GF-D8 (cell line): ENCODE data around the gene MND1.
A peak's percentile ranks its signal among the peaks of the same experiment; 100 is the strongest.
"Not testable (repeated sequence)": the region's sequence is repeated elsewhere in the genome, so short reads cannot be mapped to it uniquely, and the experiment has no call there.

ENCODE experiments used
- DNase-seq: peaks from one replicate; lab custom pipeline; 2025; lab: John Stamatoyannopoulos, UW

The MND1 gene

DNA sequence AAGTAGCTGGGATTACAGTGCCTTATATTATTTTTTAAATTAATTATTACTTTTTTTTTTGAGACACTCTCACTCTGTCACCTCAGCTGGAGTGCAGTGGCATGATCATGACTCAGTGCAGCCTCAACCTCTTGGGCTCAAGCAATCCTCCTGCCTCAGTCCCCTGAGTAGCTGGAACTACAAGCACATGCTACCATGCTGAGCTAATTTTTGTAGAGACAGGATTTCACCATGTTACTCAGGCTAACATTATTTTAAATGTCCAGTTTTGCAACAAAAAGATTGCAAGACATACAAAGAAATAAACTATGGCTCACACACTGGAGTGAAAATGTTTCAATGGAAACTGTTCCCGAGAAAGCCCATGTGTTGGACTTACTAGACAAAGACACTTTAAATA lies 59.2 kb downstream of the MND1 start:
- DNase-seq: no peak

DNA sequence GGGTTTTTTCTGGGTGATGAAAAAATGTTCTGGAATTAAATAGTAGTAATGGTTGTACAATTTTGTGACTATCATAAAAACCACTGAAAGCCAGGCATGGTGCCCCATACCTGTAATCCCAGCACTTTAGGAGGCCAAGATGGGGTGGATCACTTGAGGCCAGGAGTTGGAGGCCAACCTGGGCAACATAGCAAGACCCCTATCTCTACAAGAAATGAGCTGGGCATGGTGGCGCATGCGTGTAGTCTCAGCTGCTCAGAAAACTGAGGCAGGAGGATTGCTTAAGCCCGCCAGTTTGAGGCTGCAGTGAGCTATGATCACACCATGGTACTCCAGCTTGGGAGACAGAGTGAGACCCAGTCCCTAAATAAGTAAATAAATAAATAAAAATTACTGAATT lies 63.4 kb downstream of the MND1 start:
- DNase-seq: no peak

GRCh38 chr4:153408932-153409331 lies 64.4 kb downstream of the MND1 start:
- no peak for DNase-seq

GRCh38 chr4:153409412-153409811 lies 64.9 kb downstream of the MND1 start:
- no peak for DNase-seq

DNA sequence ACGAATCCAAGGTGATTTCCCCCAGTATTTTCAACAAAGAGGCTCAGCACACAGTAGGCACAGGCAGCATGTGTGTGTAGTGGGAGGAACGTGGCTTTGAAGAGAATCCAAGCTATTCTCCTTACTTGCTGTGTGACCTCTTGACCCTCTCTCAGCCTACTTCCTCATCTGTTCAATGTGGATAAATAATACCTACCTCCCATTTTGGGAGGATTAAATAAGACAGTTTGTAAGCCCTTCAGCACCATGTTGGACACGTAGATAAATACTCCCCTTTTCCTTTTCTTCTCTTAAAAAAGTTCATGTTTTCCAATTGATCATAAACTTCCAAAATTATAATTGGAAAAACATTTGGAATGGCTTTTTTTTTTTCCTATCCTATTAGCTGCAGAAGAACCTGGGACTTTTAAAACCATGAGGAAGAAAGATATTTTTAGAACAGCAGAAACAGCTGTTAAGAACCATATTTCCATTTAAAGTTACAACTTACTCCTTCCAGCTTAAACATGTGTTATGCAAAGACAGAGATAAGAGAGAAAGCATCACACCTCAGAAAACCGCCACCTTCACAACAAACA lies 65.5 kb downstream of the MND1 start:
- DNase-seq: no peak

DNA sequence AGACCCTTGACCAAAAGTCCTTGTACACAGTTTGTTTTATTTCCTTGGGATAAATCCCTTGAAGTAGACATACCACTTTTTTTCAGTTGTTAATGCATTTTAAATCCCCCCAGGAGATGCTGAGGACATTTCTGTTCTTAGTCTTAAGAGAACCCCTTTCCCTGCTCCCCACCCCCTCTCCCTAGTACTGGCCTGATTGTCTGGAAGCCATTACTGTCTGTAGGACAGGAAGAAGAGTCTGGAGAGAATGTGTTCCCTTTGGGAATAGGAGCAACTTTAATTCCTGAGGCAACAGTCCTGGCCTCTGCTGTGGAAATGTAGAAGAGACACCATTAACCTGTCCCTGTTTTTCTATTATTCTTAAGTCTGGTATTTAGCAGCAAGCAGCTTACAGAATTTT lies 69.4 kb downstream of the MND1 start:
- DNase-seq: no peak

- not testable (repeated sequence) for DNase-seq
These were observed 72.0 kb downstream of the MND1 start for GRCh38 chr4:153416456-153416855.

DNA sequence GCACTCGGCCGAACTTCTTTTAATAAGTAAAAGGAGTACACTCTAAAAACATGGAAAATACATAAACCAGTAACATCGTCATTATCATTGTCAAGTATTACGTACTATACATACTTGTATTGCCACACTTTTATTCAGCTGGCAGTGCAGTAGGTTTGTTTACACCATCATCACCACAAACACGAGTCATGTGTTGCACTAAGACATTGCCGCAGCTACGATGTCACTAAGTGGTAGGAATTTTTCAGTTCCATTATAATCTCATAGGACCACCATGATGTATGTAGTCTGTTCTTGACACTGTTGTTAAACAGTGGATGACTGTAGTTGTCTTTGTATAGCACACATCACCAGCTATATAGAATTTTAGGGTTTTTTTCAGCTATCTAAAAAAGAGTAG lies 73.6 kb downstream of the MND1 start:
- DNase-seq: no peak

DNA sequence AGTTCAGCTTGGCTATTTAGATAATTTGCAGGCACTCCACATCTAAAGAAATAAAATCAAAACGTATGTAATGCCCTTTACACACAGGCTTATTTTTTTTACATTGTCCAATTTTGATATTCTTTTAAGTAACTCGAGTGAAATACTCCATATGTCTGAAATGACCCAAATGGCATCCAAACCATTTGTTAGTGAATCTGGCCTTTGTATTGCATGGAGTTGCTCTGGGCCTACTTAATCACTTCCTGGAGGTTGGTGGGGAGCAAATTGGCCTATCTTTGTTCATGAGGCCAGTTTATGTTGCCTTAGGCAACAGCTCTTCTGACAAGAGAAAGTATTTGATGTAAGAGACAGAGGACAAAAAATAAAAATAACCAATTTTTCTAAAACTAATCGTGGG lies 74.1 kb downstream of the MND1 start:
- no peak for DNase-seq

DNA sequence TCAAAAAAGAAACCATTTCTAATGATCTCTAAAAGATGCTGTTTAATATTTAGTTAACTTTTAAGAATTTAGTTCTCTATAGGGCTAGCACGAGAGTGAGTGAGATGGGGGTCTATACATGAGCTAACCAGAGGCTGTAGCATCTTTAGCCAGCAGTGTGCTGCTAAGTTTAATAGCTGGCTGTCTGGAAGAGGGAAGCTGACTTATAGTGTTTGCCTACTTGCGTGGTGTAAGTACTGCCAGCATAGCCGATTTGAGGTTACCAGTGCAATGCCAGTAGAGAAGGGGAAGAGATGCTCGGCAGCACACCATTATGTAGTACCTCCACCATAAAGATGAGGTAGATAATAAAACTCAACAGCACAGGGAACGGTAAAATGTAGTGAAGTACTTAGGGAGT lies 74.5 kb downstream of the MND1 start:
- no peak for DNase-seq

GRCh38 chr4:153419673-153420278 lies 75.3 kb downstream of the MND1 start:
- no peak for DNase-seq

- no peak for DNase-seq
These were observed 75.9 kb downstream of the MND1 start for GRCh38 chr4:153420361-153420760.

DNA sequence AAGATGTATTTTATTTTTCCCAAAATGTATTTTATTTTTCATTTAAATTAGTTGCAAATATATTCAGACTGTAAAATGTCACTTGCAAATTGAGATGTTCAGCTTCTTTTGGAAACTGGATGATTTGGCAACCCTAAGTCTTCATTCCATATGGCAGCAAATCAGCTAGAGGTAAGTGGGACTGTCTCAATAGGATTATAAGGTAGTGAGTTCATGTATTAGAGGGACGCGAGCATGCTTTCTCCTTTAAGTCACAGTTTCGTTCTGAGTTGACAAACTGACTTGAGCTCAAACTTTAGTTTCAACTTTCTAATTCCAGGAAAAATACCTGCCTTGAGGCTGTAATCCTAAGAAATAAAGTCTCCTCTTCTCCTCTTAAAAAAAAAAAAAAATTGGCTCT lies 77.5 kb downstream of the MND1 start:
- no peak for DNase-seq

GRCh38 chr4:153426207-153426885 lies 81.9 kb downstream of the MND1 start:
- no peak for DNase-seq

- DNase-seq: no peak
These were observed 83.0 kb downstream of the MND1 start for GRCh38 chr4:153427363-153428071.

GRCh38 chr4:153428941-153429475 lies 84.5 kb downstream of the MND1 start:
- no peak for DNase-seq

DNA sequence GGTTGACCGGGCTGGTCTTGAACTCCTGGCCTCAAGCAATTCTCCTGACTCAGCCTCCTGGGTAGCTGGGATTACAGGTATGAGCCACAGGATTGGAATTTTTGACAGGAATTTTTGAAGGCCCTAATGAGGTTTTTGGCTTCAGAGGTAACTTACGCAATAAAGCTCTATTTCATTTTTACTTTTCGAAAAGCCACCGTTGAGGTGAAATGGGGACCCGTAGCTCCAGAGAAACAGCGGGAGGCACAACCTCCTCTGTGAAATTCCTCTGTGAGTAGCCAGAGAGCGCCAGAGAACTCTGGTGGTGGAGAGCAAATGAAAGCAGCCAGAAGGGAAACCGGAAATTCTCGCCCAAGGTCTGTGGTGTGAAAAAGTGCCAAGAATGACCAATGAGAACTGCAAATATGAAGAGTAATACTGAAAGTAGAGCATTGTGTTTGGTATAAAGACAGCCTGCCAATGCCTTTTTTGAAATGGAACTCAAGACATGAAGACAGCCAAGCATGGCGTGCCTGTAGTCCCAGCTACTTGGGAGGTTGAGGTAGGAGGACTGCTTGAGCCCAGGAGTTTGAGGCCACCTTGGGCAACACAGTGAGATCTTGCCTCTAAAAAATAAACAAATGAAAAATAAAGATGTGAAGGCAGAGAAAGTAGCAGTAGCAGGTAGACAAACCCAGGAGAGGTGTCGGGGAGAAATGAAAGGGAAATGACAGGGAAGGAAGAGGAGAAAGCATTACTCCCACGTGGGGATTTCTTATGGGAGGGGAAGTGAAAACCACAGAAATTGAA lies 88.7 kb downstream of the MND1 start:
- DNase-seq: peak; percentile 74

GRCh38 chr4:153433754-153434105 lies 89.2 kb downstream of the MND1 start:
- DNase-seq: no peak

GRCh38 chr4:153434190-153434589 lies 89.7 kb downstream of the MND1 start:
- no peak for DNase-seq

DNA sequence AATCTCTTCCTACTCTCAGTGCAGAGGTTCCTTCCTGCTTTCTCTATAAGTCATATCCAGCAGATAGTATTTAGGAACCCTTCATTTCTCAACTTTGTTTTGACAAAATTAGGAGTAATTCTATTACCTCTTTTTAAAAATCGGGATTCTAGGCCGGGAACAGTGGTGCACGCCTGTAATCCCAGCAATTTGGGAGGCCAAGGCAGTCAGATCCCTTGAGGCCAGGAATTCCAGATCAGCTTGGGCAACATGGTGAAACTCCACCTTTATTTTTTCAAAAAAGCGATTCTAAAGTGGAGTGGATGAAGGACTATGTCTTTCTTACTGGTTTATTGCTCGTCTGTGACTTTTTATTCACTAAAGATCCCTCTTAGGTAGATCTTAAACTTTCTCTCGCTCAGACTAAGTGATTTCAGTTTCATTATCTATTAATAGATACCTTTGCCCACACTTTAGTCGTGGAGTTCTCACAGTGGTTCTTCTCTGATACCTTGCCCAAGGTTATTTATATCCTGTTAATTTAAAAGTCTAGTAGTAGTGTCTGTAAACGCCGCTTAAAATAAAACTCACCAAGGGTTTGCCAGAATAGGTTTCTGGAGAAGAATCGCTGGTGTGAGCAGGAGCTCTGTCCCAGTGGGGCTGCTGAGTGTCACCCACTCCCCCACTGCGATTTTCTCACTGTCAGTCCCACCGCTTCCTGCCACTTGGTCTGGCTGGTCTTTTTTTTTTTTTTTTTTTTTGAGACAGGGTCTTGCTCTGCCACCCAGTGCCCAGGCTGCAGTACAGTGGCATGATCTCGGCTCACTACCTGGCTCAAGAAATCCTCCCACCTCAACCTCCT lies 94.6 kb downstream of the MND1 start:
- no peak for DNase-seq

DNA sequence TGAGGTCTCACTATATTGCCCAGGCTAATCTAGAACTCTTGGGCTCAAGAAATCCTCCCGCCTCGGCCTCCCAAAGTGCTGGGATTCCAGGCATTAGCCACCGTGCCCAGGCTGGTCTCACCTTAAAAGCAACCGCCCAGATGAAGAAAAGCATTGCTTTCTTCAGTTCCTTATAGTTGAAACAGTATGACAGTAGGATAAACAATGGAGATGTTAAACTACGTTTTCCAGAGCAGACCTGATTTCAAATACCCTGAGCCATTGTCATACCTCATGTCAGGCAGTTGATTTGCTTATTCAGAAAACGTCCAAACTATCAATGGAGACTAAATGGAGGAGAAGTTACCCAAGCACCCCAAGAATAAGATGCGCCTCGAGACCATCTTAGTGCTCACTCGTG lies 95.3 kb downstream of the MND1 start:
- DNase-seq: no peak
